ENCODE results near the gene SLC9A1. TPM values are rescaled to one million over a fixed set of nuclear protein-coding genes. Genes with fewer than 3 reads are reported as not detected.

The SLC9A1 gene
- total RNA-seq, 1 donor from 2014 or later, result 13.6 TPM

DNA sequence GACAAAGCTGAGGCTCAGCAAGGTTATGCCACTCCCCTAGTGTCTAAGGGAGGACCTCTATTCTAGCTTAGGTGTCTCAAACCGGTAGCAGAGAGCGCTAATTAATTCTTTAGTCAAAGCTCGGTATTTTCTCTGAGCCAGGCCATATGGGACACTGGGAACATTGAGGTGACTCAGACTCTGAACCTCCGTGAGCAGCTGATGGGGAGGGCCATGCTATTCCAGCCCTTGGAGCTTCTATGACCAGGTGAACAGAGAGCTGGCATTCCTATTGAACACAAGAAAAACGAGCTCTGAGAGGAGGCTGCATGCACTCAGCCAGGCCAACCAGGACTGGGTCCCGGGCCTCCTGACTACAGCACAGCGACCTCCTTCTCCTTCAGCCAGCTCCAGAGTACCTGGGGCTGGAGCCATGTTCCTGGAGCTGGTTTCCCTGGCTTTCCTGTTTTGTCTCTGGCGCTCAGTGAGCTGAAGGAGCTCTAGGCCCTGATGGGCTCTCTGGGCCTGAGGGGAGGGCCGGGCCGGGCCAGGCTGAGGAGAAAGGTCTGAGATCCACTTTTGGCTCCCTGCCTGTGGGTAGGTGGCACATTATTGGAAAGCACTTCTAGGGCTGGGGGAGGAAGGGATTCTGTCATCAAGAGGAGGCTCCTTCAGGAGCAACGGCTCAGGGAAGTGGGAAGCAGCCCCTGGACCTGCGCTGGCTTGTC is 37.0 kb downstream of the SLC9A1 start:
- ATAC-seq (ENCODE audit: low read depth), result no peak
- Mint-ChIP-seq H3K36me3 (ENCODE audit: low read depth) (peaks cover 3% of the 10 kb centered on the region), H3K27me3 (no peaks in the 10 kb centered on the region), H3K9me3 (no peaks in the 10 kb centered on the region), H3K4me3 (no peak overlapping the region), H3K27ac (no peak overlapping the region), H3K4me1 (peaks cover 7% of the 10 kb centered on the region)
- no peak for DNase-seq
- intact Hi-C loops (cut with micrococcal nuclease), result no loop called here
- POLR2A ChIA-PET, result no interaction called here
- TF ChIP-seq, protein P1, sequence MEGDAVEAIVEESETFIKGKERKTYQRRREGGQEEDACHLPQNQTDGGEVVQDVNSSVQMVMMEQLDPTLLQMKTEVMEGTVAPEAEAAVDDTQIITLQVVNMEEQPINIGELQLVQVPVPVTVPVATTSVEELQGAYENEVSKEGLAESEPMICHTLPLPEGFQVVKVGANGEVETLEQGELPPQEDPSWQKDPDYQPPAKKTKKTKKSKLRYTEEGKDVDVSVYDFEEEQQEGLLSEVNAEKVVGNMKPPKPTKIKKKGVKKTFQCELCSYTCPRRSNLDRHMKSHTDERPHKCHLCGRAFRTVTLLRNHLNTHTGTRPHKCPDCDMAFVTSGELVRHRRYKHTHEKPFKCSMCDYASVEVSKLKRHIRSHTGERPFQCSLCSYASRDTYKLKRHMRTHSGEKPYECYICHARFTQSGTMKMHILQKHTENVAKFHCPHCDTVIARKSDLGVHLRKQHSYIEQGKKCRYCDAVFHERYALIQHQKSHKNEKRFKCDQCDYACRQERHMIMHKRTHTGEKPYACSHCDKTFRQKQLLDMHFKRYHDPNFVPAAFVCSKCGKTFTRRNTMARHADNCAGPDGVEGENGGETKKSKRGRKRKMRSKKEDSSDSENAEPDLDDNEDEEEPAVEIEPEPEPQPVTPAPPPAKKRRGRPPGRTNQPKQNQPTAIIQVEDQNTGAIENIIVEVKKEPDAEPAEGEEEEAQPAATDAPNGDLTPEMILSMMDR (IDR thresholded peaks at IDR 0.05), result no peak
- CTCF ChIA-PET, result interaction anchor here (0.6 to 1.4 kb wide), 3 partner anchors 71 to 166 kb away, joined by 3 read pairs; no protein-coding TSS in a partner anchor

DNA sequence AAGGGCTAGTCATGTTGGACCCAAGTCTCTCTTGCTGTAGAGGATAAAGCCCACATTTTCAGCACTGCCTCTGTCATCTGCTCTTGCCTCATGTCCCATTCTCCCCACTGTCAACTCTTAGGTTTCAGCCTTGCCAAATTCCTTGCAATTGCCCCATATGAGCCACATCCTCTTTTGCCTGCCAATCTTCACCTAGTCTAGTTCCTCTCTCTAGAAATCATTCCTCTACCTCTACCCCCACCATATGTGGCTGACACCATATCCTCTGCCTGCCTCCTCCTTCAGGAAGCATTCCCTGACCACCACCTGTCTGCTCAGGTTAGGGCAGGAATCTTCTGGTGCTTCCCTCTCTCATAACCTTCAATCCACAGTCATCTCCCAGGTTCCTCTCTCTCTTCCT is 38.2 kb downstream of the SLC9A1 start:
- no peaks in the 10 kb centered on the region for H3K27me3 Mint-ChIP-seq
- DNase-seq, result no peak
- POLR2A ChIA-PET, result interaction anchor here (0.6 to 0.9 kb wide), 2 partner anchors 45 to 81 kb away, joined by 4 to 6 read pairs; no protein-coding TSS in a partner anchor
- H3K9me3 Mint-ChIP-seq, result no peaks in the 10 kb centered on the region
- peaks cover 4% of the 10 kb centered on the region for H3K36me3 Mint-ChIP-seq (ENCODE audit: low read depth)
- TF ChIP-seq, protein P1 (IDR thresholded peaks at IDR 0.05), result no peak
- intact Hi-C loops (cut with micrococcal nuclease), result no loop called here
- peaks cover 16% of the 10 kb centered on the region for H3K4me1 Mint-ChIP-seq
- no peak overlapping the region for H3K4me3 Mint-ChIP-seq
- H3K27ac Mint-ChIP-seq, result no peak overlapping the region
- CTCF ChIA-PET, result interaction anchor here (1.4 kb wide), 1 partner anchor 167 kb away, joined by 3 read pairs; no protein-coding TSS in a partner anchor
- no peak for ATAC-seq (ENCODE audit: low read depth)

DNA sequence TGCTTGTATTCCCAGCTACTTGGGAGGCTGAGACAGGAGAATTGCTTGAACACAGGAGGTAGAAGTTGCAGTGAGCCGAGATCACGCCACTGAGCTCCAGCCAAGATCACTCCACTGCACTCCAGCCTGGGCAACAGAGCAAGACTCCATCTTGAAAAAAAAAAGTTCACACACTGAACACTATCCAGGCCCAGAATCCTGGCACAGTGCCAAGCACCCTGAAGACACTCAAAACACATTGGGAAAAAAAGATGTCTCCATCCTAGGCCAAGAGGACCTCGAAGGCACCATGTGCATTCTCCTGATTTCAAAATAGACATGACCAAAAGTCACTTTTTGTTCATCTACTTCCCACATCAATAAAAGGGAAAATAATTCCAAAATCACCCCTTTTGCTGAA is 38.7 kb downstream of the SLC9A1 start:
- no peak overlapping the region for H3K4me3 Mint-ChIP-seq
- ChIA-PET CTCF (no interaction called here), POLR2A (interaction anchor here (0.9 kb wide), 1 partner anchor 45 kb away, joined by 4 read pairs; no protein-coding TSS in a partner anchor)
- peaks cover 4% of the 10 kb centered on the region for H3K36me3 Mint-ChIP-seq (ENCODE audit: low read depth)
- intact Hi-C loops (cut with micrococcal nuclease), result no loop called here
- no peak overlapping the region for H3K27ac Mint-ChIP-seq
- no peak for DNase-seq
- TF ChIP-seq, protein P1 (IDR thresholded peaks at IDR 0.05), result no peak
- no peak for ATAC-seq (ENCODE audit: low read depth)
- no peaks in the 10 kb centered on the region for H3K9me3 Mint-ChIP-seq
- peaks cover 17% of the 10 kb centered on the region for H3K4me1 Mint-ChIP-seq
- H3K27me3 Mint-ChIP-seq, result no peaks in the 10 kb centered on the region

DNA sequence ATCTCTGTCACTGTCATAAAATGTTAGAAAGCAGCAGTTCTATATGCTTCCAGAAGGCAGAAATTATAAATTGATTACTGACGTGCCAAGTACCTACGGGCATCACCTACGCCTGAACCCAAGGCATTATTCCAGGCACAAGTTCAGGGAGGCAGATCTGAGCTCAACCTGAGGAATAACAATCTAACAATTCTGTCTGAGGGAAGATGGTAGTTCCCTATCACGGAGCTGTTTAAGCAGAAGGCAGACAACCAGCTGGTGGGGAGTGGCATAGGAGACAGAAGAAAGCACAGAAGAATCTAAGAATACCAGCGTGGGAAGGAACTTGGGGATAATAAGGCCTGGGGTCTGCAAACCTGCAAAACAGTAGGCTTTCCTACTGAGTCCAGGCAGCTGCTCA is 40.4 kb downstream of the SLC9A1 start:
- intact Hi-C loops (cut with micrococcal nuclease), result no loop called here
- H3K27me3 Mint-ChIP-seq, result no peaks in the 10 kb centered on the region
- H3K9me3 Mint-ChIP-seq, result no peaks in the 10 kb centered on the region
- peaks cover 4% of the 10 kb centered on the region for H3K36me3 Mint-ChIP-seq (ENCODE audit: low read depth)
- H3K4me3 Mint-ChIP-seq, result no peak overlapping the region
- H3K27ac Mint-ChIP-seq, result no peak overlapping the region
- TF ChIP-seq, protein P1 (IDR thresholded peaks at IDR 0.05), result no peak
- ATAC-seq (ENCODE audit: low read depth) (no peak), DNase-seq (no peak)
- POLR2A ChIA-PET, result interaction anchor here (1.1 to 1.4 kb wide), 2 partner anchors 25 to 186 kb away, joined by 3 to 4 read pairs; no protein-coding TSS in a partner anchor
- CTCF ChIA-PET, result interaction anchor here (1.5 to 1.8 kb wide), 3 partner anchors 12 to 182 kb away, joined by 3 to 6 read pairs (median 5); no protein-coding TSS in a partner anchor
- H3K4me1 Mint-ChIP-seq, result peaks cover 20% of the 10 kb centered on the region

GRCh38 chr1:27113861-27114260 is 41.1 kb downstream of the SLC9A1 start:
- TF ChIP-seq, protein P1 (IDR thresholded peaks at IDR 0.05), result no peak
- Mint-ChIP-seq H3K36me3 (ENCODE audit: low read depth) (peaks cover 8% of the 10 kb centered on the region), H3K9me3 (no peaks in the 10 kb centered on the region), H3K27me3 (no peaks in the 10 kb centered on the region), H3K4me1 (peaks cover 20% of the 10 kb centered on the region), H3K27ac (no peak overlapping the region), H3K4me3 (no peak overlapping the region)
- no peak for ATAC-seq (ENCODE audit: low read depth)
- ChIA-PET CTCF (interaction anchor here (1.0 to 4.7 kb wide), 4 partner anchors 11 to 182 kb away, joined by 3 to 32 read pairs (median 4); no protein-coding TSS in a partner anchor), POLR2A (interaction anchor here (0.9 kb wide), 1 partner anchor 41 kb away, joined by 3 read pairs; the partner anchor contains the start of gene SLC9A1)
- intact Hi-C loops (cut with micrococcal nuclease), result loop anchor here (2.0 kb wide), 1 partner anchor 171 kb away; no protein-coding TSS in a partner anchor
- DNase-seq, result no peak

Measured in activated B cell treated with CpG ODN at 0.5 μM for 24 hours (primary cell).